ENCODE measurements around the gene RBMY1E. TPM values are rescaled to one million over a fixed set of nuclear protein-coding genes. Genes with fewer than 3 reads are reported as not detected.
"Not testable (repeated sequence)": the region's sequence is repeated elsewhere in the genome, so short reads cannot be mapped to it uniquely, and the experiment has no call there.

RBMY1E gene
- total RNA-seq: not detected

DNA sequence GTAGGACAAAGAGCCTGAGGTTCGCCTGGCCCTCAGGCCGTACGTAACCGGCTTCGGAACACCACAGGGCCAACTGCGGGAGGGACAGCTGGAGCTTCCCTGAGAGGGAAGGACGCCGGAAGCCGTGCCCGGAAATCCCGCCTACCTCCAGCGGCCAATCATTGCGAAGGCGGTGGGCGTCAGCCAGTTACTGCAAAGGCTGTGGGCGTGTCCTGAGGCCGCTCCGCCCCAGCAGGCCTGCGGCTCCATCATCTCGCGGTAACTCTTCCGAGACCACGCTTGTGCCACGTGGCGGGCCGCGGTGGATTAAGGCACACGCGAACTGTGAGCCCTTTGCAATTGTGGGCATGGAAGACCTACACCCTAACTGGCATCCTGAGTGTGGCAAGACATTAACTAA, at the start of gene RBMY1E:
Gene RBMY1E (minus strand): TSS at position 101 of the 400 bp plus-strand sequence. CDS start 1,978 bp downstream, outside the sequence.
- intact Hi-C loops (cut with DNase I); DNase-seq (ENCODE audit: low spot score): not testable (repeated sequence)

DNA sequence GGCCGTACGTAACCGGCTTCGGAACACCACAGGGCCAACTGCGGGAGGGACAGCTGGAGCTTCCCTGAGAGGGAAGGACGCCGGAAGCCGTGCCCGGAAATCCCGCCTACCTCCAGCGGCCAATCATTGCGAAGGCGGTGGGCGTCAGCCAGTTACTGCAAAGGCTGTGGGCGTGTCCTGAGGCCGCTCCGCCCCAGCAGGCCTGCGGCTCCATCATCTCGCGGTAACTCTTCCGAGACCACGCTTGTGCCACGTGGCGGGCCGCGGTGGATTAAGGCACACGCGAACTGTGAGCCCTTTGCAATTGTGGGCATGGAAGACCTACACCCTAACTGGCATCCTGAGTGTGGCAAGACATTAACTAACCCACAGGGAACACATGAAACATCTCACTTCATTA, 23.4 kb downstream of the RBMY1E start, which contains the start of gene RBMY1D:
Gene RBMY1D (minus strand): TSS at position 101 of the 400 bp plus-strand sequence. CDS start 2,013 bp downstream, outside the sequence.
- intact Hi-C loops (cut with DNase I); ATAC-seq; DNase-seq (ENCODE audit: low spot score): not testable (repeated sequence)

More for the DNA sequence above, at the start of gene RBMY1E:
- not testable (repeated sequence) for ATAC-seq

DNA sequence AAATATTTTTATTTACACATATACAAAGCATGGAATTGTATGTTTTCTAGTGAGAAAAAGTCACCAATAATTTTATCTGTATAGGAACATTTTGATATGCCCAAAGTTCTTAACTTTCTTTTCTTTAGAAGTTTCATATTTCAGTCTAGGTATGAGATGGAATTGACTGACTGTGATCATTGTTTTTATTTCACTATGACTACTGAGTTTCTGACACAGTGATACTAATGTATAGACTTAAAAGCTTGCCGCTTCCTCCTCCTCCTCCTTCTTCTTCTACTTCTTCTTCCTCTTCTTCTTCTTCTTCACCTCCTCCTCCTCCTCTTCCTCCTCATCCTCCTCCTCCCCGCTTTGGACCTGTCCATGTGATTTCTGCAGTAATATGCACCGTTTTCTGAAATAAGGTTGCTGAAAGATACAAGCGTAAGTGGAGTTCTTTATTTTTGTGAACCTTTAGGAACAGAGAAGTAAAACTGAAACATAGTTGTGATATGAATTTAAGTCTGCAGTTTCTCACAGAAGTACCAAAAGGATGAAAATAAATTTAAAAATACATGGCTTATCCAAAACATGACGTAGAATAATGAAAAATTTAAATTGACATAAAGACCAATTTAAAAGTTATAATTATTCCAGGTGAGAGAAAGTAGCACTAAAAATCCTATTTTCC, 48.3 kb downstream of the RBMY1E start:
- ATAC-seq; intact Hi-C loops (cut with DNase I); DNase-seq (ENCODE audit: low spot score): not testable (repeated sequence)

Other genes starting within 250 kb of the RBMY1E start
- gene RBMY1D, start 23.5 kb downstream of the RBMY1E start, total RNA-seq: not detected

Measured in sciatic nerve (tissue), 2 donors.